Neural crest cell (in vitro differentiated cells): ENCODE measurements around the gene NDUFA5. TPM values are rescaled to one million over a fixed set of nuclear protein-coding genes. Genes with fewer than 3 reads are reported as not detected.

Experiments used
- DNase-seq: peaks from one replicate; pipeline ENCODE4 v3.0.0; 2021; ENCODE audit warnings: low read depth, mixed read lengths, low spot score
- H3K27ac Mint-ChIP-seq: one replicate; pipeline ENCODE4 v1.8.0; 2021; ENCODE audit warnings: mild to moderate bottlenecking, mixed read lengths; ENCODE audit not compliant: unreplicated experiment
- H3K27me3 Mint-ChIP-seq: 2 replicates; pipeline ENCODE4 v1.8.0; 2021; ENCODE audit warnings: low read depth, mild to moderate bottlenecking, mixed read lengths
- H3K36me3 Mint-ChIP-seq: 2 replicates; pipeline ENCODE4 v1.8.0; 2021; ENCODE audit warnings: low read depth, mild to moderate bottlenecking, mixed read lengths
- H3K4me1 Mint-ChIP-seq: 2 replicates; pipeline ENCODE4 v1.8.0; 2021; ENCODE audit warnings: mixed read lengths
- H3K4me3 Mint-ChIP-seq: one replicate; pipeline ENCODE4 v1.8.0; 2021; ENCODE audit warnings: mild to moderate bottlenecking, mixed read lengths
- H3K9me3 Mint-ChIP-seq: 2 replicates; pipeline ENCODE4 v1.8.0; 2021; ENCODE audit warnings: mixed read lengths
- total RNA-seq: library from RNA; stranded (reverse); gene quantifications from 2 replicates; pipeline ENCODE4 v1.2.1, GENCODE V29; 2021
- TF ChIP-seq, protein P1 (sequence below): fragments of 200-600 bp; sonication (generic); conservative IDR thresholded peaks from 2 replicates; pipeline ENCODE4 v1.5.0; 2021; ENCODE audit warnings: antibody characterized with exemption, mild to moderate bottlenecking

Gene NDUFA5
- total RNA-seq, 1 donor from 2014 or later, result 62.7 TPM

DNA sequence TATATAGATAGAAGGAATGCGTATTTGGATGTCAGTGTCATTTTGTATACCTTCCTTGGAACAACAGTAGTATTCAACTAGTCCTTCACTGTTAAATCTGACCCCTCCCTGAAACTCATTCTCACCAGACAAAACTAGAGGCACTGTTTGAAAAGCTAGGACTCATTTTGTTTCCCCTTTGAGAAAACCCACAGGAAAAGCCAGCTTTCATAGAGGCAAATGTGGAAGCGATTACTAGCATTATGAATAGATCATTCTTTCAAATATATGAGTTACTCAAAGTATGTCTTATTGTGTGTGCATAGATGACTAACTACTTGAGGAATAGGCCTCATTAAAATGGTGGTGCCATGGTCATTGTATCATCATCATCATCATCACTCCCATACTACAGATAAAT lies 42.1 kb upstream of the NDUFA5 start:
- H3K27ac Mint-ChIP-seq, result no peak overlapping the region
- H3K4me1 Mint-ChIP-seq, result peaks cover 8% of the 10 kb centered on the region
- no peak for DNase-seq
- no peaks in the 10 kb centered on the region for H3K9me3 Mint-ChIP-seq
- no peaks in the 10 kb centered on the region for H3K36me3 Mint-ChIP-seq
- H3K27me3 Mint-ChIP-seq, result no peaks in the 10 kb centered on the region
- TF ChIP-seq, protein P1, sequence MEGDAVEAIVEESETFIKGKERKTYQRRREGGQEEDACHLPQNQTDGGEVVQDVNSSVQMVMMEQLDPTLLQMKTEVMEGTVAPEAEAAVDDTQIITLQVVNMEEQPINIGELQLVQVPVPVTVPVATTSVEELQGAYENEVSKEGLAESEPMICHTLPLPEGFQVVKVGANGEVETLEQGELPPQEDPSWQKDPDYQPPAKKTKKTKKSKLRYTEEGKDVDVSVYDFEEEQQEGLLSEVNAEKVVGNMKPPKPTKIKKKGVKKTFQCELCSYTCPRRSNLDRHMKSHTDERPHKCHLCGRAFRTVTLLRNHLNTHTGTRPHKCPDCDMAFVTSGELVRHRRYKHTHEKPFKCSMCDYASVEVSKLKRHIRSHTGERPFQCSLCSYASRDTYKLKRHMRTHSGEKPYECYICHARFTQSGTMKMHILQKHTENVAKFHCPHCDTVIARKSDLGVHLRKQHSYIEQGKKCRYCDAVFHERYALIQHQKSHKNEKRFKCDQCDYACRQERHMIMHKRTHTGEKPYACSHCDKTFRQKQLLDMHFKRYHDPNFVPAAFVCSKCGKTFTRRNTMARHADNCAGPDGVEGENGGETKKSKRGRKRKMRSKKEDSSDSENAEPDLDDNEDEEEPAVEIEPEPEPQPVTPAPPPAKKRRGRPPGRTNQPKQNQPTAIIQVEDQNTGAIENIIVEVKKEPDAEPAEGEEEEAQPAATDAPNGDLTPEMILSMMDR, result no peak
- no peak overlapping the region for H3K4me3 Mint-ChIP-seq

DNA sequence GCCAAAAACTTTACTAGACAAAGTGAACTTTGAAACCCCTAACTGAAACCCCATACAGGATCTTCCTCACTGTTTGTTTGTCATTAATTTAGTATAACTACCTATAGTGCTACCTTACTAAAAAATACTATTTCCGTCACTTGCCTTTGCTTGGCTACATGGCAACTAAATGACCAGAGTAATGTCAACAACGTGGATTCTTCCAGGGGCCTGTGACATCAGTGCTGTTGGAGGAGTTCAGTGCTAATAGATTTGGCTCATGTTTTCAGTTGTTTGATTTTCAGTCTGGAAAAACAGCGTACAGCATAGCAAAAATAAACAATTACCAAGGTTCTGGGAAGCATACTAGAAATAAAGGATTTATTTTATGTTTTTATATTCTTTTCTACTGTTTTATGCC lies 41.0 kb upstream of the NDUFA5 start:
- Mint-ChIP-seq H3K27me3 (no peaks in the 10 kb centered on the region), H3K36me3 (no peaks in the 10 kb centered on the region), H3K27ac (no peak overlapping the region), H3K9me3 (no peaks in the 10 kb centered on the region), H3K4me3 (no peak overlapping the region), H3K4me1 (peaks cover 12% of the 10 kb centered on the region)
- no peak for DNase-seq
- TF ChIP-seq, protein P1, result no peak

DNA sequence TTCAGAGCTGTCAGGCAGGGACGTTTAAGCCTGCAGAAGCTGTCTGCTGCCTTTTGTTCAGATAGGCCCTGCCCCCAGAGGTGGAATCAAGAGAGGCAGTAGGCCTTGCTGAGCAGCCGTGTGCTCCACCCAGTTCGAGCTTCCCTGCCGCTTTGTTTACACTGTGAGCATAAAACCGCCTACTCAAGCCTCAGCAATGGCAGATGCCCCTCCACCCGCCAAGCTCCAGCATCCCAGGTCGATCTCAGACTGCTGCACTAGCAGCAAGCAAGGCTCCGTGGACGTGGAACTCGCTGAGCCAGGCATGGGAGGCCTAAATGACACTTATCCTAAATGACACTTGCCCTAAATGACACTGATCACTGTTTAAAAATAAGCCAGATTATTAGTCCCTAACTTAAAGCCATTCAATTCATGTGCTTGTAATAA lies 37.2 kb upstream of the NDUFA5 start:
- peaks cover 3% of the 10 kb centered on the region for H3K27me3 Mint-ChIP-seq
- H3K4me3 Mint-ChIP-seq, result no peak overlapping the region
- no peaks in the 10 kb centered on the region for H3K9me3 Mint-ChIP-seq
- TF ChIP-seq, protein P1, result peak; percentile 16
- peak; percentile 9 for DNase-seq
- H3K4me1 Mint-ChIP-seq, result peaks cover 12% of the 10 kb centered on the region
- H3K36me3 Mint-ChIP-seq, result no peaks in the 10 kb centered on the region
- H3K27ac Mint-ChIP-seq, result peak overlapping the region; percentile 72

DNA sequence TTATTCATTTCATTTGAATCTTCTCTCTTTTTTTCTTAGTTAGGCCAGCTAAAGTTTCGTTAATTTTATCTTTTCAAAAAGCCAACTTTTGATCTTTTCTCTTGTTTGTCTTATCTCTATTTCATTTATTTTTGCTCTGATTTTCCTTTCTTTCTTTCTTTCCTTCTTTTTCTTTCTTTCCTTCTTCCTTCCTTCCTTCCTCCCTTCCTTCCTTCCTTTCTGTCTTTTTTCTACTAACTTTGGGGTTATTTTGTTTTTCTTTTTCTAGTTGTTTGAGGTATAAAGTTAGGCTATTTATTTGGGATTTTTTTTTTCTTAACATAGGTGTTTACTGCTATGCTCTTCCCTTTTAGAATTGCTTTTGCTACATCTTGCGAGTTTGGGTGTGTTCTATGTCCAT lies 30.8 kb upstream of the NDUFA5 start:
- Mint-ChIP-seq H3K36me3 (no peaks in the 10 kb centered on the region), H3K27ac (no peak overlapping the region), H3K4me3 (no peak overlapping the region), H3K9me3 (no peaks in the 10 kb centered on the region), H3K4me1 (no peaks in the 10 kb centered on the region), H3K27me3 (peaks cover 9% of the 10 kb centered on the region)
- no peak for DNase-seq
- TF ChIP-seq, protein P1, result no peak

DNA sequence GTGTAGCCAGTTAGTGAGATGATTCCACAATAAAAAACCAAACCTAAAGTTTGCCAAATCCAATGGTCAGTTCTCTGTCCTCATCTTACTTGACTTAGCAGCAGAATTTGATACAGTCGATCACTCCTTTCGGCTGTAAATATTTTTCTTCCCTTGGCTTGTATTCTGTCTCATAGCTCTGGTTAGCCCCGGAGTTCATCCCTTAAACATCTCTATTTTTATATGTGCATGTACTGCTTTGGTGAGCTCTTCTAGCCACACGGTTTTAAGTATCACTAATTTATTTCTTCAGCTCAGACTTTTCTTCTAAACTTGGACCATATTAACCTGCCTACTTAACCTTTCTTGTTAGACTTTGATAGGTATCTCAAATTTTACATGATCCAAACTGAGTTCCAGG lies 26.2 kb upstream of the NDUFA5 start:
- TF ChIP-seq, protein P1, result no peak
- no peaks in the 10 kb centered on the region for H3K36me3 Mint-ChIP-seq
- no peak overlapping the region for H3K27ac Mint-ChIP-seq
- H3K9me3 Mint-ChIP-seq, result no peaks in the 10 kb centered on the region
- H3K27me3 Mint-ChIP-seq, result peaks cover 12% of the 10 kb centered on the region
- no peak overlapping the region for H3K4me3 Mint-ChIP-seq
- no peak for DNase-seq
- no peaks in the 10 kb centered on the region for H3K4me1 Mint-ChIP-seq

DNA sequence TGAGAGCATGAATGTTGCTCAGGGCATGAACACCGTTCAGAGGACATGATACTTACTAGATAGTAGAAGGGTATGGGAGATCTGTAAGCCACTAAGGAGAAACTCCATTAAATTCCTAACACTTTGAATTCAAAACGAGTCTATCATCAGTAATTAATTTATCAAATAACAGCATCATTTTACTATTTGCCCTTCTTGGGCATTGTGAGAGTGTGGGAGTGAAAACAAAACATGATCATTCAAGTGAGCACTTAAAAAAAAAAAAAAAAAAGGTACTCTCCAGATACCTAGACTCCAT lies 23.5 kb upstream of the NDUFA5 start:
- DNase-seq, result no peak
- Mint-ChIP-seq H3K9me3 (no peaks in the 10 kb centered on the region), H3K27me3 (peaks cover 5% of the 10 kb centered on the region), H3K4me1 (no peaks in the 10 kb centered on the region), H3K27ac (no peak overlapping the region), H3K36me3 (no peaks in the 10 kb centered on the region), H3K4me3 (no peak overlapping the region)
- TF ChIP-seq, protein P1, result no peak
